Lung (tissue), 12 donors: Measurements from ENCODE around the gene SH3BP4. TPM values are rescaled to one million over a fixed set of nuclear protein-coding genes. Genes with fewer than 3 reads are reported as not detected.

Source experiments
- ATAC-seq: fragments of 200-7000 bp; cut with Tn5 transposase; one replicate; pipeline ENCODE4 v1.9.1; 2020; ENCODE audit warnings: moderate number of reproducible peaks; ENCODE audit not compliant: insufficient read depth, low FRiP score
- DNase-seq, 3 donors: peaks; one replicate each; pipeline ENCODE4 v3.0.0-alpha.2; 2013 to 2017
- H3K27ac ChIP-seq, 2 donors: one replicate each; pipeline ENCODE4 v1.5.1; 2013; ENCODE audit warnings: mild to moderate bottlenecking in 2 of 2, moderate library complexity in 2 of 2, control low read depth in 1 of 2, inconsistent platforms in 1 of 2, low read depth in 1 of 2, low read length in 1 of 2
- H3K27me3 ChIP-seq, 3 donors: one replicate each; pipeline ENCODE4 v1.5.1; 2013; ENCODE audit warnings: low read length in 2 of 3; ENCODE audit not compliant: control insufficient read depth in 3 of 3, insufficient read depth in 3 of 3
- H3K36me3 ChIP-seq, 4 donors: one replicate each; pipeline ENCODE4 v1.5.1; 2013; ENCODE audit warnings: low read length in 4 of 4, mild to moderate bottlenecking in 1 of 4, moderate library complexity in 1 of 4; ENCODE audit not compliant: control insufficient read depth in 4 of 4, insufficient read depth in 4 of 4
- H3K4me1 ChIP-seq, 5 donors: one replicate each; pipeline ENCODE4 v1.5.1; 2013; ENCODE audit warnings: low read length in 5 of 5, mild to moderate bottlenecking in 2 of 5, moderate library complexity in 1 of 5; ENCODE audit not compliant: control insufficient read depth in 5 of 5, insufficient read depth in 5 of 5
- H3K4me3 ChIP-seq: one replicate; pipeline ENCODE4 v1.5.1; 2013; ENCODE audit warnings: mild to moderate bottlenecking, control low read depth, moderate library complexity
- H3K9ac ChIP-seq, 2 donors: one replicate each; pipeline ENCODE4 v1.5.1; 2013; ENCODE audit warnings: low read length in 2 of 2, control low read depth in 1 of 2; ENCODE audit not compliant: insufficient read depth in 1 of 2
- H3K9me3 ChIP-seq, 4 donors: one replicate each; pipeline ENCODE4 v1.5.1; 2013; ENCODE audit warnings: low read length in 3 of 4, mild to moderate bottlenecking in 1 of 4, moderate library complexity in 1 of 4; ENCODE audit not compliant: control insufficient read depth in 4 of 4, insufficient read depth in 3 of 4
- WGBS, 2 donors: extraction: QIAGEN DNeasy Blood & Tissue Kit; methylation state at CpG; one replicate each; pipeline ENCODE4 v1.1.7; 2013; 5-methylcytosine and 5-hydroxymethylcytosine counted together
- polyA plus RNA-seq, 2 donors: library from polyadenylated mRNA; stranded (reverse); fragments of 200-250 nt; gene quantifications; one replicate each; pipeline ENCODE4 v1.2.1, GENCODE V29; 2013
- total RNA-seq, 2 donors: library from RNA; depleted of rRNA in 1 of 2; stranded (reverse); fragments of >200 nt in 1 of 2; gene quantifications; one replicate each; pipeline ENCODE4 v1.2.1, GENCODE V29; 2014 to 2021
- TF ChIP-seq, protein P1 (sequence below): IDR thresholded peaks from 2 replicates; pipeline ENCODE4 v1.5.1; 2012; ENCODE audit warnings: mild to moderate bottlenecking; ENCODE audit errors: control extremely low read depth, extremely low read depth
- donor health status: control.
- donor health status: control.
- donor health status: Bipolar disorder and iron deficiency.
- donor health status: healthy.
- donor health status: DM: yes; HTN: yes; CAD: no.

Gene SH3BP4
- total and polyA plus RNA-seq, 4 donors: 12.0 to 36.5 (median 18.2) TPM

DNA sequence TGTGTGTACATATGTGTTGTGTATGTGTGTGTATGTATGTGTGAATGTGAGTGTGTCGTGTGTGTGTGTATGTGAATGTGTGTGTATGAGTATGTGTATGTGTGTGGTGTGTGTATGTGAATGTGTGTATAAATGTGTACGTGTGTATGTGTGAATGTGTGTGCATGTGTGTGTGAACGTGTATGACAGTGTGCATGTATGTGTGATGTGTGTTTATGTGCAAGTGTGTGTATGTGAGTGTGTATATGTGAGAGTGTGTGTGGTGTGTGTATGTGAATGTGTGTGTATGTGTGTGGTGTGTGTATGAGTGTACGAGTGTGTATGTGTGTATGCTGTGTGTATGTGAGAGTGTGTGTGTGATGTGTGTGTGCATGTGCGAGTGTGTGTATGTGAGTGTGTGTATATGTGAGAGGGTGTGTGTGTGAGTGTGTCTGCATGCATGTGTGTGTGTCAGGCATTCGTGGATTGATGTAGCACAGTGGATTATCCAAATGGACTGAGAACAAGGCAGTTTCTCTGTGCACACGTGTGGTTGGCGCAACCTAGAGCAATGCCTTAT lies 127.2 kb downstream of the SH3BP4 start:
- no peak for DNase-seq
- TF ChIP-seq, protein P1, sequence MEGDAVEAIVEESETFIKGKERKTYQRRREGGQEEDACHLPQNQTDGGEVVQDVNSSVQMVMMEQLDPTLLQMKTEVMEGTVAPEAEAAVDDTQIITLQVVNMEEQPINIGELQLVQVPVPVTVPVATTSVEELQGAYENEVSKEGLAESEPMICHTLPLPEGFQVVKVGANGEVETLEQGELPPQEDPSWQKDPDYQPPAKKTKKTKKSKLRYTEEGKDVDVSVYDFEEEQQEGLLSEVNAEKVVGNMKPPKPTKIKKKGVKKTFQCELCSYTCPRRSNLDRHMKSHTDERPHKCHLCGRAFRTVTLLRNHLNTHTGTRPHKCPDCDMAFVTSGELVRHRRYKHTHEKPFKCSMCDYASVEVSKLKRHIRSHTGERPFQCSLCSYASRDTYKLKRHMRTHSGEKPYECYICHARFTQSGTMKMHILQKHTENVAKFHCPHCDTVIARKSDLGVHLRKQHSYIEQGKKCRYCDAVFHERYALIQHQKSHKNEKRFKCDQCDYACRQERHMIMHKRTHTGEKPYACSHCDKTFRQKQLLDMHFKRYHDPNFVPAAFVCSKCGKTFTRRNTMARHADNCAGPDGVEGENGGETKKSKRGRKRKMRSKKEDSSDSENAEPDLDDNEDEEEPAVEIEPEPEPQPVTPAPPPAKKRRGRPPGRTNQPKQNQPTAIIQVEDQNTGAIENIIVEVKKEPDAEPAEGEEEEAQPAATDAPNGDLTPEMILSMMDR: no peak
- 91 to 96% methylated on average over 8 of the region's 8 CpGs for WGBS, 2 donors
- Histone ChIP-seq H3K36me3 (no peaks in the 10 kb centered on the region), H3K9ac (no peak overlapping the region), H3K4me1 (no peaks in the 10 kb centered on the region), H3K27ac (no peak overlapping the region), H3K9me3 (peaks cover 0 to 3% (median 0%) of the 10 kb centered on the region in 4 donors), H3K27me3 (no peaks in the 10 kb centered on the region), H3K4me3 (no peak overlapping the region)
- ATAC-seq: no peak

DNA sequence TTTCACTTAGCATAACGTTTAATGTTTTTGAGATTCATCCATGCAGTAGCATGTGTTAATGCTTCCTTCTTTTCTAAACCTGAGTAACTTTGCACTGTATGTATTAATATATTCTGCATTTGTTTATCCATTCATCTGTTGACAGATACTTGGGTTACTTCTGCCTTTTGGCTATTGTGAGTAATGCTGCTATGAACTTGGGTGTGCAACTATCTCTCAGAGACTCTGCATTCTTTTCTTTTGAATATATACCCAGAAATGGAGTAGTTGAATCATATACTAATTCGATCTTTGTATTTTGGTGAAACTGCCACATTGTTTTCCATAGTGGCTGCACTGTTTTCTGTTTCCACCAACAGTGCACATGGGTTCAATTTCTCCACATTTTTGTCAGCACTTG lies 128.3 kb downstream of the SH3BP4 start:
- Histone ChIP-seq H3K9me3 (peaks cover 0 to 3% (median under 1%) of the 10 kb centered on the region in 4 donors), H3K4me3 (no peak overlapping the region), H3K27ac (no peak overlapping the region), H3K4me1 (no peaks in the 10 kb centered on the region), H3K9ac (no peak overlapping the region), H3K36me3 (no peaks in the 10 kb centered on the region), H3K27me3 (no peaks in the 10 kb centered on the region)
- ATAC-seq (no peak), DNase-seq (no peak)
- WGBS, 2 donors: 87 to 89% methylated on average over 2 of the region's 2 CpGs
- TF ChIP-seq, protein P1: no peak

DNA sequence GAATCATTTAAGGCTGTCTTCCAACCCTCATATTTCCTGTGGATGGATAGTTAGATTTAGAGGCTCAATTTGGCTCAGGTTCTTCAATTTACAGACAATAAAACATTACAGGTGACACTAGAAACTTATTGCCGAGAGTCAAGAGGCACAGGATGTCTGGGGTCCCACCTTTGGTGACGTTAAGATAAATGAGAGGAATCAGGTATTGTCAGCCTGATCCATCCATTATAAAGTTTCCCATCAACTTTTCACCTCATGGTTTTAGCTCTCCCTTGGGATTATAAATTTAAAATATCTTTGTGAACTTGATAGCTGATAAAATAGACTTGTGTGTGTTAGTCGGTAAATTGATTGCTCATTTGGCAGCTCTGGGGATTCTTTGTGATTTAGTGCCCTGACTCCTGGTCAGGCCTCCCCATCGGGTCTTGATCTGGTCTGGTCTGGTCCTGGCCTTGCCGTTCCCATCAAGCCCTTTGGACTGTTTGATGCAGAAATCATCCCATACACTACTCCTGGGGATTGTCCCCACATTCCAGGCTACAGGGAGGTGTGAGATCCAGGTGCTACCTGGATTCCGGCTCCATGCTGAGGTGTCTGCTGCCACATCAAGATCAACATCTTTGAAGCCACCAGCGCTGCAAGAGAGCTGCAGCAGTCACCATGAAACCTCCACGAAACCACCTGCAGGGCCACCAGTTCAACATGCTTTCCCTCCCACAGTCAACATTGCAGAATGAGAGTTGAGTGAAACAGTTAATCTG lies 130.9 kb downstream of the SH3BP4 start:
- no peak overlapping the region for H3K4me3 ChIP-seq
- no peak for ATAC-seq
- peaks cover 0 to 3% (median 0%) of the 10 kb centered on the region in 5 donors for H3K4me1 ChIP-seq
- no peaks in the 10 kb centered on the region for H3K27me3 ChIP-seq
- 83% methylated on average over 8 of the region's 8 CpGs for WGBS, 2 donors
- no peak overlapping the region for H3K9ac ChIP-seq
- TF ChIP-seq, protein P1: no peak
- peaks cover 0 to 3% (median 3%) of the 10 kb centered on the region in 4 donors for H3K9me3 ChIP-seq
- H3K27ac ChIP-seq: no peak overlapping the region
- H3K36me3 ChIP-seq: no peaks in the 10 kb centered on the region
- no peak for DNase-seq
